ENCODE data around the gene AGBL4.

The AGBL4 gene

DNA sequence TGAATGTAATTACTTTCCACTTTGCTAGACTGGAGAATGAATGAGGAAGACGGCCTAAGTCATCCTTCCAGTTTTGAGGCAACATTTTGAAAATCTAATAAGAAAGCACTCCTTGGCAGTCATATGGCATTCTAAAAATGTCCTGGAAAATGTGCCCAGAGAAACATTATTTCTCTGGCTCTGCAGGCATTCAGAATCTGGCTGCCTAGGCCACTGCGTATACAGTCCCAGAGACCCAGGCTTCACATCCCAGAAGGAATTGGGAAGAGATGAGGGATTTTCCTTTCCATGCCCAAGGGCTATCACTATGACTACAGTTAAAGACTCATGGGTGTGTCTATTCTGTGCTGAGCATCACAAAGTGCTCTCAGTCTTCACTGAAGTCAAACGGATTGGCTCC lies 1339.9 kb downstream of the AGBL4 start:
- no peak for TF ChIP-seq RARB (CRISPR knock-in tag; IDR thresholded peaks at IDR 0.05)
- TF ChIP-seq ISL1 (CRISPR knock-in tag; IDR thresholded peaks at IDR 0.05): peak; percentile 45; the same call in 1 of the 2 replicates
- ATAC-seq: no peak

DNA sequence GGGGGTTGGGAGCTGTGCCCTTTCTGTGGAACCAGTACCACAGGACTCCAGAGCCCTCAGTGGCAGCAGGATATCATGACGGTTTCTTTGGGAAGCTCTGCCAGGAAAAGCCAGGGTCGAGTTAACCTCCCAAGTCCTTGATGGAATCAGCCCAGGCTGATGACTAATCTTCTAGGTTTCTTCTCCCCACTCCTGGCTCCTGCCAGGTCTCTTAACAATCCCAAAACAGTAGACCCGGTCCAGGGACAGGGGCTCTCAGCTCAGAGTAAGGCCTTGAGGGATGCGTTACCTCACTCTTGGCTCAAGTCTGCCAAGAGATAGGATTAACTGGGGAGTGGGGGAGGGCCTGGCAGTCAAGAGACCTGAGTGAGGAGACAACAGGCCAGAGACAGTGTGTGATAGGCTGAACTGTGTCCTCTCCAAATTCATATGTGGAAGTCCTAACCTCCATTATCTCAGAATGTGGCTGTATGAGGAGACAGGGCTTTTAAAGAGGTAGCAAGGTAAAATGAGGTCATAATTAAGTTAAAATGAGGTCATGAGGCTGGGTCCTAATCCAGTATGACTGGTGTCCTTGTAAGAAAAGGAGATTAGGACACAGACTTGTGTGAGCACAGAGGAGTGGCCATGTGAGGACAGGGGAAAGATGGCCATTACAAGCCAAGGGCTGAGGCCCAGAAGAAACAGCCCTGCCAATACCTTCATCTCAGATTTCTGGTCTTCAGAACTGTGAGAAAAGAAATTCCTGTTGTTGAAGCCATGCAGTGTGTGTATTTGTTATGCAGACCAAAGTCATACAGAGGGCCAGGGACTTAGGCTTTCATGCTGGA lies 1342.1 kb downstream of the AGBL4 start:
- ATAC-seq: peak; percentile 29; the same call in 1 of the 3 replicates
- no peak for TF ChIP-seq ESRRG (CRISPR knock-in tag; IDR thresholded peaks at IDR 0.05)
- TF ChIP-seq ZNF565 (CRISPR knock-in tag; conservative IDR thresholded peaks at IDR 0.05; ENCODE audit: low read depth): no peak
- no peak for TF ChIP-seq SNAI2 (CRISPR knock-in tag; IDR thresholded peaks at IDR 0.05)

DNA sequence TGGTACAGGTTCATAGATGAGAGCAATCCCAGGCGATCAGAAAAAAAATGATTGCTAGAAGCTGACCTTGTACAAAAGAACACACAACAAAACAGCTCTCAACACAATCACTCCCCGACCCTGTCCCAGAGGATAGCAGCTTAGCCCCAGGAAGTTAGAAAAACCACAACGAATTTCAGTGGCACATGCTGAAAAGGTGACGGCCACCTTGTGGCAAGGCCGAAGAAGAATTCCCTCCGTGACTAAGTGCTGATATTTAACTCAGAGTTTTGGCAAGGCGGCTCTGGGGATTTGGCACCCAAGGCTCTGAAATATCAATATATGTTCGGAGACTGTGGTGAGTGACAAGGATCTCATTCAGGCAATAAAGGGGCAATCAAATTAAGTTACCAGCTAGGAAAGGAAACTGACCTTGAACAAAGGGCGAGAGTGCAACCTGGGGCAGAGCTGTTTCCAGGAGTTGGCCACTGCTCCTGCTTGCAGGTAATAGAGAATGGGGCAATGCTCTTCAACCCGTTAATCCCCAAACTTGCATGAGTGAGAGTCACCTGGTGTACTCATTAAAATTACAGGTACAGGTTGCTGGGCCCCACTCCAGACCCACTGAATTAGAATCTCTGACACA lies 1343.2 kb downstream of the AGBL4 start:
- ATAC-seq: no peak
- TF ChIP-seq, protein P1, sequence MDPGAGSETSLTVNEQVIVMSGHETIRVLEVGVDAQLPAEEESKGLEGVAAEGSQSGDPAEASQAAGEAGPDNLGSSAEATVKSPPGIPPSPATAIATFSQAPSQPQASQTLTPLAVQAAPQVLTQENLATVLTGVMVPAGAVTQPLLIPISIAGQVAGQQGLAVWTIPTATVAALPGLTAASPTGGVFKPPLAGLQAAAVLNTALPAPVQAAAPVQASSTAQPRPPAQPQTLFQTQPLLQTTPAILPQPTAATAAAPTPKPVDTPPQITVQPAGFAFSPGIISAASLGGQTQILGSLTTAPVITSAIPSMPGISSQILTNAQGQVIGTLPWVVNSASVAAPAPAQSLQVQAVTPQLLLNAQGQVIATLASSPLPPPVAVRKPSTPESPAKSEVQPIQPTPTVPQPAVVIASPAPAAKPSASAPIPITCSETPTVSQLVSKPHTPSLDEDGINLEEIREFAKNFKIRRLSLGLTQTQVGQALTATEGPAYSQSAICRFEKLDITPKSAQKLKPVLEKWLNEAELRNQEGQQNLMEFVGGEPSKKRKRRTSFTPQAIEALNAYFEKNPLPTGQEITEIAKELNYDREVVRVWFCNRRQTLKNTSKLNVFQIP (CRISPR knock-in tag; IDR thresholded peaks at IDR 0.05; ENCODE audit: borderline replicate concordance, low read depth): no peak
- TF ChIP-seq, protein P2, sequence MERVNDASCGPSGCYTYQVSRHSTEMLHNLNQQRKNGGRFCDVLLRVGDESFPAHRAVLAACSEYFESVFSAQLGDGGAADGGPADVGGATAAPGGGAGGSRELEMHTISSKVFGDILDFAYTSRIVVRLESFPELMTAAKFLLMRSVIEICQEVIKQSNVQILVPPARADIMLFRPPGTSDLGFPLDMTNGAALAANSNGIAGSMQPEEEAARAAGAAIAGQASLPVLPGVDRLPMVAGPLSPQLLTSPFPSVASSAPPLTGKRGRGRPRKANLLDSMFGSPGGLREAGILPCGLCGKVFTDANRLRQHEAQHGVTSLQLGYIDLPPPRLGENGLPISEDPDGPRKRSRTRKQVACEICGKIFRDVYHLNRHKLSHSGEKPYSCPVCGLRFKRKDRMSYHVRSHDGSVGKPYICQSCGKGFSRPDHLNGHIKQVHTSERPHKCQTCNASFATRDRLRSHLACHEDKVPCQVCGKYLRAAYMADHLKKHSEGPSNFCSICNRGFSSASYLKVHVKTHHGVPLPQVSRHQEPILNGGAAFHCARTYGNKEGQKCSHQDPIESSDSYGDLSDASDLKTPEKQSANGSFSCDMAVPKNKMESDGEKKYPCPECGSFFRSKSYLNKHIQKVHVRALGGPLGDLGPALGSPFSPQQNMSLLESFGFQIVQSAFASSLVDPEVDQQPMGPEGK (CRISPR knock-in tag; IDR thresholded peaks at IDR 0.05; ENCODE audit: borderline replicate concordance): no peak
- TF ChIP-seq ESRRG (CRISPR knock-in tag; IDR thresholded peaks at IDR 0.05) (no peak), ZFP3 (CRISPR knock-in tag; IDR thresholded peaks at IDR 0.05) (no peak), ZNF565 (CRISPR knock-in tag; conservative IDR thresholded peaks at IDR 0.05; ENCODE audit: low read depth) (no peak), TCF4 (CRISPR knock-in tag; IDR thresholded peaks at IDR 0.05; ENCODE audit: borderline replicate concordance) (no peak), ZNF8 (CRISPR knock-in tag; IDR thresholded peaks at IDR 0.05) (no peak), CSDC2 (CRISPR knock-in tag; IDR thresholded peaks at IDR 0.05) (no peak), RARB (CRISPR knock-in tag; IDR thresholded peaks at IDR 0.05) (no peak), GLIS3 (CRISPR knock-in tag; IDR thresholded peaks at IDR 0.05) (no peak), BACH2 (CRISPR knock-in tag; IDR thresholded peaks at IDR 0.05; ENCODE audit: borderline replicate concordance) (no peak), OSR1 (CRISPR knock-in tag; IDR thresholded peaks at IDR 0.05) (no peak), ZNF70 (CRISPR knock-in tag; IDR thresholded peaks at IDR 0.05) (no peak), TOX (CRISPR knock-in tag; IDR thresholded peaks at IDR 0.05; ENCODE audit: borderline replicate concordance) (no peak)
- TF ChIP-seq, protein P3, sequence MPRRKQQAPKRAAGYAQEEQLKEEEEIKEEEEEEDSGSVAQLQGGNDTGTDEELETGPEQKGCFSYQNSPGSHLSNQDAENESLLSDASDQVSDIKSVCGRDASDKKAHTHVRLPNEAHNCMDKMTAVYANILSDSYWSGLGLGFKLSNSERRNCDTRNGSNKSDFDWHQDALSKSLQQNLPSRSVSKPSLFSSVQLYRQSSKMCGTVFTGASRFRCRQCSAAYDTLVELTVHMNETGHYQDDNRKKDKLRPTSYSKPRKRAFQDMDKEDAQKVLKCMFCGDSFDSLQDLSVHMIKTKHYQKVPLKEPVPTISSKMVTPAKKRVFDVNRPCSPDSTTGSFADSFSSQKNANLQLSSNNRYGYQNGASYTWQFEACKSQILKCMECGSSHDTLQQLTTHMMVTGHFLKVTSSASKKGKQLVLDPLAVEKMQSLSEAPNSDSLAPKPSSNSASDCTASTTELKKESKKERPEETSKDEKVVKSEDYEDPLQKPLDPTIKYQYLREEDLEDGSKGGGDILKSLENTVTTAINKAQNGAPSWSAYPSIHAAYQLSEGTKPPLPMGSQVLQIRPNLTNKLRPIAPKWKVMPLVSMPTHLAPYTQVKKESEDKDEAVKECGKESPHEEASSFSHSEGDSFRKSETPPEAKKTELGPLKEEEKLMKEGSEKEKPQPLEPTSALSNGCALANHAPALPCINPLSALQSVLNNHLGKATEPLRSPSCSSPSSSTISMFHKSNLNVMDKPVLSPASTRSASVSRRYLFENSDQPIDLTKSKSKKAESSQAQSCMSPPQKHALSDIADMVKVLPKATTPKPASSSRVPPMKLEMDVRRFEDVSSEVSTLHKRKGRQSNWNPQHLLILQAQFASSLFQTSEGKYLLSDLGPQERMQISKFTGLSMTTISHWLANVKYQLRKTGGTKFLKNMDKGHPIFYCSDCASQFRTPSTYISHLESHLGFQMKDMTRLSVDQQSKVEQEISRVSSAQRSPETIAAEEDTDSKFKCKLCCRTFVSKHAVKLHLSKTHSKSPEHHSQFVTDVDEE (CRISPR knock-in tag; IDR thresholded peaks at IDR 0.05): no peak
- TF ChIP-seq, protein P4, sequence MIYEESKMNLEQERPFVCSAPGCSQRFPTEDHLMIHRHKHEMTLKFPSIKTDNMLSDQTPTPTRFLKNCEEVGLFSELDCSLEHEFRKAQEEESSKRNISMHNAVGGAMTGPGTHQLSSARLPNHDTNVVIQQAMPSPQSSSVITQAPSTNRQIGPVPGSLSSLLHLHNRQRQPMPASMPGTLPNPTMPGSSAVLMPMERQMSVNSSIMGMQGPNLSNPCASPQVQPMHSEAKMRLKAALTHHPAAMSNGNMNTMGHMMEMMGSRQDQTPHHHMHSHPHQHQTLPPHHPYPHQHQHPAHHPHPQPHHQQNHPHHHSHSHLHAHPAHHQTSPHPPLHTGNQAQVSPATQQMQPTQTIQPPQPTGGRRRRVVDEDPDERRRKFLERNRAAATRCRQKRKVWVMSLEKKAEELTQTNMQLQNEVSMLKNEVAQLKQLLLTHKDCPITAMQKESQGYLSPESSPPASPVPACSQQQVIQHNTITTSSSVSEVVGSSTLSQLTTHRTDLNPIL (CRISPR knock-in tag; IDR thresholded peaks at IDR 0.05; ENCODE audit: low read depth): no peak
- TF ChIP-seq, protein P5, sequence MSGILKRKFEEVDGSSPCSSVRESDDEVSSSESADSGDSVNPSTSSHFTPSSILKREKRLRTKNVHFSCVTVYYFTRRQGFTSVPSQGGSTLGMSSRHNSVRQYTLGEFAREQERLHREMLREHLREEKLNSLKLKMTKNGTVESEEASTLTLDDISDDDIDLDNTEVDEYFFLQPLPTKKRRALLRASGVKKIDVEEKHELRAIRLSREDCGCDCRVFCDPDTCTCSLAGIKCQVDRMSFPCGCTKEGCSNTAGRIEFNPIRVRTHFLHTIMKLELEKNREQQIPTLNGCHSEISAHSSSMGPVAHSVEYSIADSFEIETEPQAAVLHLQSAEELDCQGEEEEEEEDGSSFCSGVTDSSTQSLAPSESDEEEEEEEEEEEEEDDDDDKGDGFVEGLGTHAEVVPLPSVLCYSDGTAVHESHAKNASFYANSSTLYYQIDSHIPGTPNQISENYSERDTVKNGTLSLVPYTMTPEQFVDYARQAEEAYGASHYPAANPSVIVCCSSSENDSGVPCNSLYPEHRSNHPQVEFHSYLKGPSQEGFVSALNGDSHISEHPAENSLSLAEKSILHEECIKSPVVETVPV (CRISPR knock-in tag; IDR thresholded peaks at IDR 0.05): no peak
